Brain microvascular endothelial cell (primary cell): Measurements from ENCODE around the gene PSMB2.
A peak's percentile ranks its signal among the peaks of the same experiment; 100 is the strongest.

Experiments used
- DNase-seq: peaks from one replicate; pipeline ENCODE4 v3.0.0-alpha.2; 2020
- H3K27ac ChIP-seq: fragments of 250-450 bp; sonication (Bioruptor Pico); 2 replicates; pipeline ENCODE4 v1.5.1; 2020; ENCODE audit warnings: mild to moderate bottlenecking, moderate library complexity
- H3K27me3 ChIP-seq: fragments of 250-450 bp; sonication (Bioruptor Pico); replicated peaks from 2 replicates; pipeline ENCODE4 v1.5.1; 2020; ENCODE audit warnings: mild to moderate bottlenecking
- H3K36me3 ChIP-seq: fragments of 250-450 bp; sonication (Bioruptor Pico); replicated peaks from 2 replicates; pipeline ENCODE4 v1.5.1; 2020; ENCODE audit warnings: mild to moderate bottlenecking
- H3K4me3 ChIP-seq: 2 replicates; pipeline ENCODE4 v1.5.1; 2011; ENCODE audit warnings: low read depth, mild to moderate bottlenecking, control low read depth, low read length, moderate library complexity
- in situ Hi-C: cut with HindIII; loops from 2 replicates; pipeline ENCODE4 v1.10.0; 2017; ENCODE audit warnings: low sequenced_read_pairs, low pct_ligation_motif_present
- TF ChIP-seq, protein P1 (sequence below): IDR thresholded peaks from 2 replicates; pipeline ENCODE4 v1.5.1; 2011; ENCODE audit warnings: low read depth, mild to moderate bottlenecking, moderate library complexity, low read length, control low read depth, inconsistent platforms; ENCODE audit errors: missing control alignments

Gene PSMB2

DNA sequence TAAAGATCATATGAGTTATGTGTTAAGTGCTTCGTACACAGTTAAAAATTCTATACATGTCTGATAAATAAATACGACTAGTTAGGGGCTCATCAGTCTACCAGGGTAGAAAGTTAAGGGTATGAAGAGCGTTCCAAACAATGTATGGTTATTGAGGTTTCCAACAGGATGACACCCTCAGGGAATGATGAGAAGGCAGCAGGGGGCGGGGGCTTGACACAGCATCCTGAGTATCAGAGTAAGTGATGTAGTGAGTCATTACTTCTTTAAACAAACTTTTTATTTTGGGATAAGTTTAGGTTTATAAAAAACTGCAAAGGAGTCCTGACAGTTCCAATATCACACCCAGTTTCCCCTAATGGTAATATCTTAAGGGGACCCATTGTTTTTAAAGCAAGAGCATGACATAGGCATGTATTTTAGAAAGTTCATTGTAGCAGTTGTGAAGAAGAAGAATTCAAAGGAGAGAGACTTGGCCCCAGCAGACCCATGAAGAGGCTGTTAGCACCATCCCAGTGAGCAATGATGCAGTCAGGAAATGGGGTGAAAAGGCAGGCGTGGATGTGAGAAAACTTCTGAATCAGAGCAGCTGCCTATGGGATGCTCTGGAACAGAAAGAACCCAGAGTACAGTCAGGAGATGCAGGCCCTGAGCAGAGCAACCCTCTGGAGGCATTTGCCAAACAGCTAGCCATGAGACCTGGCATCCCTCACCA lies 15.0 kb upstream of the PSMB2 start:
- no peaks in the 10 kb centered on the region for H3K27me3 ChIP-seq
- in situ Hi-C loops: no loop called here

DNA sequence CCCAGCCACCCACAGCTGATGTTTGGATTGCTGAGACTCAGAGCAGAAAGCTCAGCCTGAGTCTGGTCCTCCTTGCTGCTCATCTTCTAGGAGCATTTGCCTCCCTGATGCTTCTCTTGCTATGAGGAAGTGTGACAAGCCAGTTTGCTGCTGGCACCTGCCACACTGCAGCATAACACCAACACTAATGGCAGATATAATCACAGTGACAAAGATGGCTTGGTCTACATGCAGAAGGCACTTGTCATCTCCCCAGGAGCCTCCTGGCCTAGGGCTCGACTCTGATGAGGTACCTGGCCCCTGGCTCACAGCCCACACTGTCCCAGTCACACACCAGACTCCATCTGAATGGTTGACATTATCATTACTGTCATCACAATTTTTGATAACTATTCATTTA lies 13.9 kb upstream of the PSMB2 start:
- H3K27me3 ChIP-seq: no peaks in the 10 kb centered on the region
- H3K27ac ChIP-seq: no peak overlapping the region
- no peak for DNase-seq
- TF ChIP-seq, protein P1, sequence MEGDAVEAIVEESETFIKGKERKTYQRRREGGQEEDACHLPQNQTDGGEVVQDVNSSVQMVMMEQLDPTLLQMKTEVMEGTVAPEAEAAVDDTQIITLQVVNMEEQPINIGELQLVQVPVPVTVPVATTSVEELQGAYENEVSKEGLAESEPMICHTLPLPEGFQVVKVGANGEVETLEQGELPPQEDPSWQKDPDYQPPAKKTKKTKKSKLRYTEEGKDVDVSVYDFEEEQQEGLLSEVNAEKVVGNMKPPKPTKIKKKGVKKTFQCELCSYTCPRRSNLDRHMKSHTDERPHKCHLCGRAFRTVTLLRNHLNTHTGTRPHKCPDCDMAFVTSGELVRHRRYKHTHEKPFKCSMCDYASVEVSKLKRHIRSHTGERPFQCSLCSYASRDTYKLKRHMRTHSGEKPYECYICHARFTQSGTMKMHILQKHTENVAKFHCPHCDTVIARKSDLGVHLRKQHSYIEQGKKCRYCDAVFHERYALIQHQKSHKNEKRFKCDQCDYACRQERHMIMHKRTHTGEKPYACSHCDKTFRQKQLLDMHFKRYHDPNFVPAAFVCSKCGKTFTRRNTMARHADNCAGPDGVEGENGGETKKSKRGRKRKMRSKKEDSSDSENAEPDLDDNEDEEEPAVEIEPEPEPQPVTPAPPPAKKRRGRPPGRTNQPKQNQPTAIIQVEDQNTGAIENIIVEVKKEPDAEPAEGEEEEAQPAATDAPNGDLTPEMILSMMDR: no peak
- in situ Hi-C loops: no loop called here
- no peaks in the 10 kb centered on the region for H3K36me3 ChIP-seq
- no peak overlapping the region for H3K4me3 ChIP-seq

More for the DNA sequence above, 15.0 kb upstream of the PSMB2 start:
- H3K36me3 ChIP-seq: no peaks in the 10 kb centered on the region
- peak; percentile 13 for DNase-seq
- TF ChIP-seq, protein P1: no peak
- no peak overlapping the region for H3K4me3 ChIP-seq
- H3K27ac ChIP-seq: no peak overlapping the region

DNA sequence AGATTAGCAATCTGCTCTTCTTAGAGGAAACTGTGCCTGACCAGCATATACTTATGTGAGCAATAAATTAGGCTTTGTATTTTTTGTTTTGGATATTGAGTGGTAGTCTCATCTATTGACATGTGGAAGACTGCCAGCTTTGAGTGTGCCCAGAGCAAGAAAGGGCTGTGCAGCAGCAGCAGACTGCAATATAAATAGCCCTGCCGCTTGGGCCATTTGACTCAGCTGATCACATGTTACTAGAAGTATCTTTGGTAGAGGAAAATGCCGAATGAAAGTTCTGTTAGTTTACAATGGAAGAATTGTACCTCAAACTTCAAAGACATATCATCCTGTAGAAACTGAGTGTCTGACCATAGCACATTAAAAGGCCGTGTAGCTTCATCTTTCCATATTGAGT lies 9.1 kb upstream of the PSMB2 start:
- in situ Hi-C loops: no loop called here
- no peak overlapping the region for H3K27ac ChIP-seq
- TF ChIP-seq, protein P1: no peak
- no peaks in the 10 kb centered on the region for H3K36me3 ChIP-seq
- no peak for DNase-seq
- peaks cover 6% of the 10 kb centered on the region for H3K27me3 ChIP-seq
- no peak overlapping the region for H3K4me3 ChIP-seq

DNA sequence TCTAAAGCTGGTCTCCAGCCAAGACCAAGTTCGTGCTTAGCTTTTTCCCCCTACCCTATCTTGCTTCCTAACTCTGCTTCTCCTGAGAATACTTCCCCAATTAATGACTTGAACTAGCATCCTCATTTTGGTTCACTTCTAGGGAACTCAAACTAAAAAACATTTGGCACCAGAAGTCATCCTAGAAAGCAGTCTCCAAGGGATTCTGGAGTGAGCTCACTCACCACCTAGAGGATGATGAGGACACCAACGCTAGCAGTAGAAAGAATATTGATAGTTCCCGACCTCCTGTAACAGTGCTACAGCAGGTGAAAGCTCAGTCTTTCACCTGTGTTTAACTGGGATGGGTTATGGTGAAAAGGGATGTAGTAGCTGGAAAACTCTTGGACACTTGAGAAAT lies 4.7 kb upstream of the PSMB2 start:
- TF ChIP-seq, protein P1: peak; percentile 49
- Histone ChIP-seq H3K36me3 (no peaks in the 10 kb centered on the region), H3K27me3 (peaks cover 6% of the 10 kb centered on the region), H3K27ac (no peak overlapping the region), H3K4me3 (no peak overlapping the region)
- in situ Hi-C loops: no loop called here
- no peak for DNase-seq

DNA sequence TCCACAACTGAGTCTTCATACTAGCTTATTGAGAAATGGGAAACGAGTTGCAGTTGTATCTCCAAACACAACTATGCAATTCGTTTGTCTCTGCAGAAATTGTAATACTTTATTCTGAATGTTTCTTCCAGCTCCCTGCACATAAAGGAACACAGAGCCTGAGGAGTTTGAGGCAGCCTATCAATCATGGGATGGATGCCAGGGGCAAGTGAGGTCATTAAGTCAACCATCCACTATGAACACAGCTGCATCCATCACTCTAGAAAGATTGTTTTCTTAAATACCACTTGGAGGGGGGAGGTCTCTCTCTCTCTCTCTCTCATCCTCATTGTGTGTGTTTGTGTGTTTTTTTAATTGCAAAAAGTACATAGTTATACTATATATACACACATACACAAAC lies 2.9 kb upstream of the PSMB2 start:
- H3K36me3 ChIP-seq: no peaks in the 10 kb centered on the region
- no peak overlapping the region for H3K4me3 ChIP-seq
- peaks cover 6% of the 10 kb centered on the region for H3K27me3 ChIP-seq
- in situ Hi-C loops: no loop called here
- no peak for DNase-seq
- TF ChIP-seq, protein P1: no peak
- H3K27ac ChIP-seq: no peak overlapping the region

DNA sequence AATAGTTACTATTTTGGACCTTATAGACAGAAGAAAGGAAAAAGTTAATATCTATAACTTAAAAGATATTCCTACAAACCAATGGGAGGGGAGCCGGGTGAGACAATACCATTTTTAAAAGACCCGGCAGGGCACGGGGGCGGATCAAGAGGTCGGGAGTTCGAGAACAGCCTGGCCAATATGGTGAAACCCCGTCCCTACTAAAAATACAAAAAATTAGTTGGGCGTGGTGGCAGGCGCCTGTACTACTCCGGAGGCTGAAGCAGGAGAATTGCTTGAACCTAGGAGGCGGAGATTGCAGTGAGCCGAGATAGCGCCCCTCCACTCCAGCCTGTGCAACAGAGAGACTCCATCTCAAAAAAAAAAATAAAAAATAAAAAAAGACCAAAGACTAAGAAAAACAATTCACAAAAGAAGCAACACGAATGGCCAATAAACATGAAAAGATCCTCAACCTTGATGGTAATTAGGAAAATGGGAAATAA lies 1.2 kb upstream of the PSMB2 start:
- Histone ChIP-seq H3K27me3 (peaks cover 6% of the 10 kb centered on the region), H3K4me3 (peak overlapping the region; percentile 99), H3K36me3 (no peaks in the 10 kb centered on the region), H3K27ac (peak overlapping the region; percentile 18)
- in situ Hi-C loops: no loop called here
- DNase-seq: peak; percentile 4
- TF ChIP-seq, protein P1: no peak
